NCI-H2227 treated with DMSO at 0.1 percent for 48 hours (cell line): ENCODE results near the gene TMEM178B.
"Not testable (repeated sequence)": the region's sequence is repeated elsewhere in the genome, so short reads cannot be mapped to it uniquely, and the experiment has no call there.

Experiments
- DNase-seq: peaks from one replicate; lab custom pipeline; 2025; lab: John Stamatoyannopoulos, UW

The TMEM178B gene

GRCh38 chr7:141312828-141313521, 239.1 kb downstream of the TMEM178B start:
- no peak for DNase-seq

- DNase-seq = no peak
Observed at GRCh38 chr7:141313896-141314295, 240.0 kb downstream of the TMEM178B start.

DNA sequence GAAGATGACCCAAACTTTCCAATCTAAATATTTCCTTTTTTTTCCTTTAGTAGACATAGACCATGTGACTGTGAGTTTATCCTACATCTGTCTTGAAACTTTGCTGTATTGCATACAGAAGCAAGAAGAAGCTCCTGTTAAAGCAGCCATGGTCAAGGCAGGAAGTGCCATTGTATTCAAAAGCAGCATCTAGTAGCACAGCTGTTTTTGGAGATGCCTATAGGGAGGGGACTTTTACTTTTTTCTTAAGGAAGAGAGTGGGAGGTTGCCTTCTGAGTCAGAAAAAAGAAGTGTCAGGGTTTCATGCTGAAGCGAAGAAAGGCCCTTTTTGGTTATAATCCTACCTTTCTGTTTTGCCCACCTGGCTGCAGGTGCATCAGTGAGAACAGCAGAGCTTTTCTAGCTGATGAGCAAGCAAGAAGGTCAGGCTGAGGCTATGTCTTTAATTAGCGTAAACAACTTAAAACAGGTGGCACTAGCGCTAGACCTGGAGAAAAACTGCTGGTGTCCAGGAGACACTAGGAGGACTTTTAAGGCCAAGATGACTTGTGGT, 243.2 kb downstream of the TMEM178B start:
- no peak for DNase-seq

- no peak for DNase-seq
Observed at GRCh38 chr7:141320287-141320686, 246.4 kb downstream of the TMEM178B start.

DNA sequence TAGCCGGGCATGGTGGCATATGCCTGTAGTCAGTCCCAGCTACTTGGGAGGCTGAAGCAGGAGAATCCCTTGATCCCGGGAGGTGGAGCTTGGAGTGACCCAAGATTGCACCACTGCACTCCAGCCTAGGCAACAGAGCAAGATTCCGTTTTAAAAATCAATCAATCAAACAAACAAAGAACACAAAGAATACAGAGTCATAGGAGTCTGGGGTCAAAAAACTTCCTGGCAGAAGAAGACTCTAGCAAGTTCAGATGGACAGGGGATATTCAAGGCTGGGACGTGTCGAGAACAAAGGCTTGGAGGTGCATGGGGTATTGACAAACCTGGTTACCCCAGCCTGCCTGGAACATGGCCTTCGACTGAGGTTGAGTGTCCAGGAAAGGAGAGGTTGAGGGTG, 248.5 kb downstream of the TMEM178B start:
- DNase-seq = no peak

GRCh38 chr7:141323826-141324225, 250.0 kb downstream of the TMEM178B start:
- DNase-seq = no peak

DNA sequence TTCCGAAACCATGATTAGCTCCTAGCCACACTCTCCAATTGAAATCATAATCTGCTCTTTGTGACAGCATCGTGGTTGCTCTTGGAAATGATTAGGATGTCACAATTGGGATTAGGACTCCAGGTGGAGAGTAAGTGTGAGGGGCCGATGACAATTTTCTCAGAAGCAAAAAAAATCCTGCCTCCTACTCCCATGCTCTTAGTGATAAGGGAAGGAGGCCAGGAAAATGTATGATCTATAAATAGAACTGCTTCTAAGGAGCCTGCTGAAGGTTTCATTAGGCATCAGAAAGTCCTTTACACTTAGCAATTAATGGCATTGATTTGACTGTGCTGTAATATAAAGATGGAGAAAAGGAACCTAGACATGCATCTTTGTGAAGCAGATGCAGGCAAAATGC, 251.0 kb downstream of the TMEM178B start:
- DNase-seq = no peak

DNA sequence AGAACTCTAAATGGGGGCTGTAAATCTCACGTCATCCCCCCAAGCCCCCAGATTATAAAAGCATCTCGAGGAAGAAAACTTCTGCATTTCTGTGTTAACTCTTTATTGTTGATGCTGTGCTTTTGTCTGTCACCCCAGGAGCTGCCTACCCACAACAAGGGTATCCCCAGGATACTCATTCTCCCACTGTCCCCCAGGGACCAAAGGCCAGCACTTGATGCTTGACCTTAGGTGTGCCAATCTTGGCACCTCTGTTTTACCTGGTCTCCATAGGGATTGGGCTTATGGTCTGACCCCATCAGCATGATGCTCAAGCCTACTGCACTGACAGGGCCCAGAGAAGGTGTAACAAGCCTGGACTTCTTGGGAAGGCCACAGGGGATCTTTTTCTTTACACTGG, 251.4 kb downstream of the TMEM178B start:
- no peak for DNase-seq

- DNase-seq = no peak
Observed at GRCh38 chr7:141328290-141328689, 254.4 kb downstream of the TMEM178B start.

GRCh38 chr7:141330285-141330684, 256.4 kb downstream of the TMEM178B start:
- not testable (repeated sequence) for DNase-seq

DNA sequence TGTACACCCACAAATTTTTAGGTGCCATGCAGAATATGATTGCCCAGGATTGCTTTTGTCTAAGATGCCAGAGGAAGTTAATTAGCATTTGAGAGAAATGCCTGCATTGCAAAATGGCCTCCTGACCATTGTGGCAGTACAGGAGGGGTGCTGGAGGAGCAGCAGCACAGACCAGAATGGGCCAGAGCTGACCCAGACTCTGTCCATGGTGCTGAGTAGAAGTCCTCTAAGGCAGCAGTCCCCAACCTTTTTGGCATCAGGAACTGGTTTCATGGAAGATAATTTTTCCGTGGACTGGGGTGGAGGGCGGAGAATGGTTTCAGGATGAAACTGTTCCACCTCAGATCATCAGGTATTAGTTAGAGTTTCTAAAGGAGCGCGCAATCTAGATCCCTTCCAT, 259.6 kb downstream of the TMEM178B start:
- no peak for DNase-seq

- no peak for DNase-seq
Observed at GRCh38 chr7:141335164-141335563, 261.3 kb downstream of the TMEM178B start.

DNA sequence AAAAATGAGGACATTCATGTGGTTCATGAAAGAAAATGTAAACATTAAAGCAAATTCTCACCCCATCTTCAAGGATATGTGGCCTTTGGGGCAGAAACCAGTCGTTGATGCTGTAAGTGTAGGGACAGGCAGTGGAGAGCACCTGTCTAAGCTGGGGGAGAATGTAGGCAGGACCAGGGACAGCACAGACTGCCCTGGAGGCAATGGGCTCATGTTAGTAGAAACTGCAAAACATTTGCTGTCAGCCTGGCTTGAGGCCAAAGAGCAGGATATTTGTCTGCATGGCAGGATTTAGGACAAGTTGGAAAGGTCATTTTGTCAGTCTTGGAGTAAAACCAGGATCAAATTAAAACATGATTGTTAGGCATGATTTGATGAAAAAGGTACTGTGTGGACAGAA, 265.7 kb downstream of the TMEM178B start:
- no peak for DNase-seq

DNA sequence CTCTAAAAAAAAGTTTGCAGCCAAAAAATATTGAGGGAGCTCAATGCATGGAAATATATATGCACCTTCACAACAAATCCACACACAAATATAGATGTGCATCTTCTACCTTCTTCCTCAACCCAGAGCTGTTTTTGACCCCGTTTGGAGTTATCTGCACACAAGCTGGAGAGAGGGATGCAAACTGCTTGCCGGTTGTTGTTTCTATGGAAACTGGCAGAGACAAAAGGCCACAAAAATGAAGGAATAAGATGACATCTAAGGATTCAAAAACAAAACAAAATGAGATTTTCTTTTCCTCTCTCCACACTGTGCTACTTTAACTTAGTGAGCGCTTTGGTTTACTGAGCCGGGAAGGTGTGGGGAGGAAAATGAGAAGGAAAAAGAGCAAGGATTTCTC, 267.1 kb downstream of the TMEM178B start:
- DNase-seq = no peak

GRCh38 chr7:141342621-141343408, 269.0 kb downstream of the TMEM178B start:
- no peak for DNase-seq

- DNase-seq = no peak
Observed at GRCh38 chr7:141344153-141344935, 270.5 kb downstream of the TMEM178B start.

- no peak for DNase-seq
Observed at GRCh38 chr7:141348728-141349127, 274.9 kb downstream of the TMEM178B start.

- DNase-seq = no peak
Observed at GRCh38 chr7:141349338-141349737, 275.5 kb downstream of the TMEM178B start.

DNA sequence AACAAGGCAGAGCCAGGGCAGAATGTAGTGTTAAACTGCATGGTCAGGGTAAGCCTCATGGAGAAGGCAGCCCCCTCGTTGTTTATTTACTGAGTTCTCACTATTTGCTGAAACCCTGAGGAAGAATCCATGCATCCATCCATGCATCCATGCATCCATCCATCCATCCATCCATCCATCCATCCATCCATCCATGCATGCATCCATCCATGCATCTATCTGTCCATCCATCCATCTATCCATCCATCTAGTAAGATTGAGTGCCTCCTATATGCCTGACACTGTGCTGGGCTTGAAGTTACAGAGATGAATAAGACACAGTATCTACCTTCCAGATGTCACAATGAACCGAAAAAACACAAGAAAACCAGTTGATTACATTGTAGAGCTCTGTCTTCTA, 275.9 kb downstream of the TMEM178B start:
- DNase-seq = no peak

DNA sequence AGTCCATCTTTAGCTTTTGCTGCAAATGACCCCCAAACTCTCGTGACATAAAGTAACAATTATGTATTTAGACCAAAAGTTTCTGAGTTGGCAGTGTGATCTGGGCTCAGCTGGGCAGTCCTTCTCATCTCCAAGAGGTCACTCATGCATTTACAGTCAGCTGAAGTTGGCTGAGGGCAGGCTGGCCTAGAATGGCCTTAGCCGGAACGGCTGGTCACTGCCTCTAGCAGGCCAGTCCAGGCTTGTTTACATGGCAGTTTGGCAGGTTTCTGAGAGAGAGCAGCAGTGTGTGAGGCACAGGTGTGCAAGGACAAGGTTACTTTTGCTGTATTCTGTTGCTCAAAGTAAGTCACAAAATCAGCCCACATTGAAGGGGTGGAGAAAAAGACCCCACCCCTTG, 277.3 kb downstream of the TMEM178B start:
- DNase-seq = no peak

- no peak for DNase-seq
Observed at GRCh38 chr7:141352955-141353354, 279.1 kb downstream of the TMEM178B start.

DNA sequence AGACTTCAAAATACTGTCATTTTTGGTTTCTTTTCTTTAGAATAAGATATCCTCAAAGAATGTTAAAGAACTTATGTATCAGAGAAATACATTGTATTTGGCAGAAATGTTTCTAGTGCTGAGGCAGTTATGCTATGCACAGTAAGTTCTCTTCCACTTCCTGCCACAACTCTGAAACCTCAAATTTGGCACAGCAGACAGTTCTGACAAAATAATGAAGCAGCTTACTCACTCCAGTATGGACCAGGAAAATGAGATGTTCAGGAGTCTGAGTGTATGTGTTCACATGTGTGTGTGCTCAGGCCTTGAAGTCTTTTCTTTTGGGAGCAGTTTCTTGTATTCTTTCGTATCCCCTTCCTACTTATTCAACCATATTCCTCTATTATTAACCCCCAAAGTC, 280.4 kb downstream of the TMEM178B start:
- DNase-seq = no peak

GRCh38 chr7:141355032-141355431, 281.2 kb downstream of the TMEM178B start:
- DNase-seq = no peak
